ENCODE measurements around the gene IKBKE. TPM values are rescaled to one million over a fixed set of nuclear protein-coding genes. Genes with fewer than 3 reads are reported as not detected.

Gene IKBKE
- polyA plus RNA-seq, 2 of the 4 experiments (the other 2 are of a cell fraction) = 6.3 to 6.4 TPM

GRCh38 chr1:206487970-206488369 lies 17.7 kb downstream of the IKBKE start:
- H3K9me3 ChIP-seq = no peaks in the 10 kb centered on the region
- FAIRE-seq = no peak
- CTCF ChIA-PET = interaction anchor here (1.1 to 3.9 kb wide), 5 partner anchors 9 to 177 kb away, joined by 3 to 38 read pairs (median 7); no protein-coding TSS in a partner anchor

GRCh38 chr1:206488466-206488865 lies 18.2 kb downstream of the IKBKE start:
- WGBS (ENCODE audit: missing lambda C conversion rate) = 79% methylated on average over 3 of the region's 3 CpGs
- no peak for FAIRE-seq
- no peak for ATAC-seq
- no peak overlapping the region for H3K4me3 ChIP-seq
- TF ChIP-seq HES2 (IDR thresholded peaks at IDR 0.05) (no peak), RFX5 (IDR thresholded peaks at IDR 0.05) (no peak), TP53 (CRISPR knock-in tag; IDR thresholded peaks at IDR 0.05) (no peak), KDM5A (IDR thresholded peaks at IDR 0.05) (no peak), CBX2 (IDR thresholded peaks at IDR 0.05; ENCODE audit: borderline replicate concordance, low read depth) (no peak)
- POLR2A ChIA-PET = no interaction called here
- H3K9me3 ChIP-seq = no peaks in the 10 kb centered on the region
- no peaks in the 10 kb centered on the region for H3K4me1 ChIP-seq
- H3K4me2 ChIP-seq = no peak overlapping the region
- no peak overlapping the region for H3K27ac ChIP-seq
- CTCF ChIA-PET = interaction anchor here (1.1 to 10.1 kb wide), 10 partner anchors 8 to 177 kb away, joined by 3 to 188 read pairs (median 8); partner anchors contain the start of gene RASSF5
- no peak for DNase-seq (ENCODE audit: low read depth in 1 of 2, low spot score in 1 of 2)

More at GRCh38 chr1:206487970-206488369, 17.7 kb downstream of the IKBKE start:
- Histone ChIP-seq H3K4me3 (no peak overlapping the region), H3K4me1 (no peaks in the 10 kb centered on the region), H3K27ac (no peak overlapping the region), H3K4me2 (no peak overlapping the region)
- TF ChIP-seq POLR2A (IDR thresholded peaks at IDR 0.05; ENCODE audit: low read length) = no peak
- TF ChIP-seq SREBF2 (IDR thresholded peaks at IDR 0.05) = no peak
- TF ChIP-seq EHF (CRISPR knock-in tag; IDR thresholded peaks at IDR 0.05) = no peak
- no peak for TF ChIP-seq RARB (CRISPR knock-in tag; IDR thresholded peaks at IDR 0.05)
- no peak for TF ChIP-seq FOSB (CRISPR knock-in tag; IDR thresholded peaks at IDR 0.05)
- TF ChIP-seq RCOR1 (IDR thresholded peaks at IDR 0.05; ENCODE audit: low read depth, low read length) = no peak
- TF ChIP-seq TP53 (CRISPR knock-in tag; IDR thresholded peaks at IDR 0.05) = no peak
- no peak for TF ChIP-seq KDM5A (IDR thresholded peaks at IDR 0.05)
- TF ChIP-seq MAZ (IDR thresholded peaks at IDR 0.05; ENCODE audit: borderline replicate concordance, low read depth, low read length) = no peak
- TF ChIP-seq ZC3H11A (IDR thresholded peaks at IDR 0.05) = no peak
- TF ChIP-seq USF2 (IDR thresholded peaks at IDR 0.05) = no peak
- TF ChIP-seq FOXS1 (CRISPR knock-in tag; IDR thresholded peaks at IDR 0.05) = no peak
- TF ChIP-seq MYC (IDR thresholded peaks at IDR 0.05; ENCODE audit: borderline replicate concordance, low read length) = no peak
- TF ChIP-seq FOSL2 (IDR thresholded peaks at IDR 0.05) = no peak
- no peak for TF ChIP-seq FOSL2 (CRISPR knock-in tag; IDR thresholded peaks at IDR 0.05)
- POLR2A ChIA-PET = no interaction called here
- no peak for DNase-seq (ENCODE audit: low read depth in 1 of 2, low spot score in 1 of 2)
- WGBS (ENCODE audit: missing lambda C conversion rate) = 92% methylated on average over 7 of the region's 7 CpGs
- no peak for ATAC-seq

GRCh38 chr1:206489980-206490770 lies 19.9 kb downstream of the IKBKE start:
- ATAC-seq = peak; percentile 90 to 97
- peak; percentile 71 to 93 for DNase-seq (ENCODE audit: low read depth in 1 of 2, low spot score in 1 of 2)
- FAIRE-seq = no peak
- Histone ChIP-seq H3K4me3 (no peak overlapping the region), H3K4me1 (no peaks in the 10 kb centered on the region), H3K9me3 (no peaks in the 10 kb centered on the region), H3K27ac (no peak overlapping the region), H3K4me2 (no peak overlapping the region)
- POLR2A ChIA-PET = no interaction called here
- no peak for TF ChIP-seq CBX8 (IDR thresholded peaks at IDR 0.05)
- TF ChIP-seq SMC3 (IDR thresholded peaks at IDR 0.05) = peak; percentile 73
- peak; percentile 84 to 93 for TF ChIP-seq RAD21 (conservative IDR thresholded peaks at IDR 0.05 in 1 of 2, IDR thresholded peaks at IDR 0.05 in 1 of 2)
- TF ChIP-seq CTCF (IDR thresholded peaks at IDR 0.05) = peak; percentile 89
- CTCF ChIA-PET = interaction anchor here (0.7 to 10.1 kb wide), 54 partner anchors 11 to 1337 kb away, joined by 3 to 188 read pairs (median 6); partner anchors contain the start of genes DYRK3, IKBKE and RASSF5
- WGBS (ENCODE audit: missing lambda C conversion rate) = 53% methylated on average over 21 of the region's 22 CpGs
